Caki2 (cell line): ENCODE data around the gene ZFP3. TPM values are rescaled to one million over a fixed set of nuclear protein-coding genes. Genes with fewer than 3 reads are reported as not detected.
"Not testable (repeated sequence)": the region's sequence is repeated elsewhere in the genome, so short reads cannot be mapped to it uniquely, and the experiment has no call there.

Experiments
- DNase-seq: peaks from one replicate; pipeline ENCODE4 v3.0.0-alpha.2; 2015; ENCODE audit warnings: low read depth
- in situ Hi-C: cut with HindIII; loops from 2 replicates; pipeline ENCODE4 v1.10.0; 2016; ENCODE audit warnings: low sequenced_read_pairs, low pct_unique_long_range_greater_than_20kb, mixed read lengths
- total RNA-seq: library from RNA; depleted of rRNA; stranded (reverse); fragments of >200 nt; shearing (Covaris generic); gene quantifications from 2 replicates; pipeline ENCODE4 v1.2.3, GENCODE V29; 2014; ENCODE audit warnings: low replicate concordance

ZFP3 gene
- total RNA-seq, 1 experiment from 2014 or later: not detected

GRCh38 chr17:5068236-5068635 is 10.0 kb upstream of the ZFP3 start:
- DNase-seq: no peak
- in situ Hi-C loops: no loop called here

- in situ Hi-C loops: no loop called here
- no peak for DNase-seq
These were observed 8.5 kb upstream of the ZFP3 start for GRCh38 chr17:5069724-5070123.

- in situ Hi-C loops, DNase-seq: not testable (repeated sequence)
These were observed 2.8 kb upstream of the ZFP3 start for GRCh38 chr17:5075472-5075871.

GRCh38 chr17:5077275-5077674 is 992 bp upstream of the ZFP3 start:
- in situ Hi-C loops, DNase-seq: not testable (repeated sequence)

- DNase-seq: no peak
- in situ Hi-C loops: no loop called here
These were observed 524 bp upstream of the ZFP3 start for GRCh38 chr17:5077781-5078105.

- DNase-seq: no peak
- in situ Hi-C loops: no loop called here
These were observed 2.3 kb downstream of the ZFP3 start for GRCh38 chr17:5080591-5080990.

- in situ Hi-C loops: no loop called here
- no peak for DNase-seq
These were observed 14.1 kb downstream of the ZFP3 start for GRCh38 chr17:5092218-5093010.

GRCh38 chr17:5096731-5097100 is 18.4 kb downstream of the ZFP3 start:
- no peak for DNase-seq
- in situ Hi-C loops: no loop called here

- DNase-seq: no peak
- in situ Hi-C loops: no loop called here
These were observed 19.0 kb downstream of the ZFP3 start for GRCh38 chr17:5097101-5097834.

- in situ Hi-C loops: no loop called here
- DNase-seq: no peak
These were observed 21.0 kb downstream of the ZFP3 start for GRCh38 chr17:5099271-5099670.

- in situ Hi-C loops: no loop called here
- DNase-seq: no peak
These were observed 22.6 kb downstream of the ZFP3 start for GRCh38 chr17:5100832-5101231.

GRCh38 chr17:5110816-5111215 is 32.5 kb downstream of the ZFP3 start:
- no peak for DNase-seq
- in situ Hi-C loops: no loop called here

- in situ Hi-C loops: no loop called here
- DNase-seq: peak; percentile 91
These were observed 33.3 kb downstream of the ZFP3 start, which contains the start of gene ZNF232 for GRCh38 chr17:5111402-5112204. Gene ZNF232, minus strand, starts transcription at chr17:5111878. Its CDS starts 56 bp downstream, at chr17:5111822.

- in situ Hi-C loops: no loop called here
These were observed 37.7 kb downstream of the ZFP3 start, which contains the start of gene USP6 for GRCh38 chr17:5115673-5116651. Gene USP6, plus strand, starts transcription at chr17:5116032. Its CDS starts 14,336 bp downstream, at chr17:5130368.

GRCh38 chr17:5118219-5118618 is 40.0 kb downstream of the ZFP3 start:
- in situ Hi-C loops: no loop called here
- no peak for DNase-seq

More at GRCh38 chr17:5115673-5116651, 37.7 kb downstream of the ZFP3 start, which contains the start of gene USP6:
- DNase-seq: no peak

- in situ Hi-C loops: no loop called here
- DNase-seq: no peak
These were observed 41.8 kb downstream of the ZFP3 start for GRCh38 chr17:5120036-5120435.

GRCh38 chr17:5120436-5121185 is 42.3 kb downstream of the ZFP3 start:
- in situ Hi-C loops: not testable (repeated sequence)

More at GRCh38 chr17:5120436-5121185, 42.3 kb downstream of the ZFP3 start:
- DNase-seq: not testable (repeated sequence)
